Peyer's patch (tissue), 4 donors: ENCODE measurements around the gene CTSC.

Experiments
- POLR2A ChIP-seq, 2 donors: fragments of 450-650 bp; IDR thresholded peaks; one replicate each; pipeline ENCODE4 v1.5.1; 2017; ENCODE audit warnings: antibody characterized with exemption in 2 of 2, mild to moderate bottlenecking in 2 of 2, moderate library complexity in 2 of 2
- TF ChIP-seq, protein P1 (sequence below), 6 experiments: fragments of 450-650 bp in 4 of 6; fragments of 200-600 bp in 2 of 6; sonication (generic) in 1 of 6; IDR thresholded peaks; one replicate each; pipeline ENCODE4 v1.5.1; 2017 to 2019; ENCODE audit warnings: antibody characterized with exemption in 6 of 6, mild to moderate bottlenecking in 3 of 6, moderate library complexity in 1 of 6

DNA sequence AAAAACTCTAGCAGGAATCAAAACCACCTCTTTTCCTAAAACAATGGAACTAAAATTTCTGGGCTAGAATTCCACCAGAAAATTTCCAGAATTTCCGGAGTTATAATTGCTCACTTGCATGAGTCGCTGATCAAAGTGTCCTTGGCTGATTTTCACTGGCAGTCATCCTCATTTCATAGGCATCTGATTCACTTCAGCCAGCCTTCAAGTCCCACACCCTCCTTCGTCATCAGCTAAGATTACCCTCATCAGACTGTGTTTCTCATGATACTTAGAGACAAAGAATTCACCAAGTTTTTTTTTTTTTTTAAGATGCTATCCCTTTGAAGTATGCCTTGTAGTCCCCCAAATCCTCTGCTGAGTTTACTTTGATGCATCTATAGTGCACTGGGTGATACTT, 90.8 kb downstream of the CTSC start:
- TF ChIP-seq, protein P1, sequence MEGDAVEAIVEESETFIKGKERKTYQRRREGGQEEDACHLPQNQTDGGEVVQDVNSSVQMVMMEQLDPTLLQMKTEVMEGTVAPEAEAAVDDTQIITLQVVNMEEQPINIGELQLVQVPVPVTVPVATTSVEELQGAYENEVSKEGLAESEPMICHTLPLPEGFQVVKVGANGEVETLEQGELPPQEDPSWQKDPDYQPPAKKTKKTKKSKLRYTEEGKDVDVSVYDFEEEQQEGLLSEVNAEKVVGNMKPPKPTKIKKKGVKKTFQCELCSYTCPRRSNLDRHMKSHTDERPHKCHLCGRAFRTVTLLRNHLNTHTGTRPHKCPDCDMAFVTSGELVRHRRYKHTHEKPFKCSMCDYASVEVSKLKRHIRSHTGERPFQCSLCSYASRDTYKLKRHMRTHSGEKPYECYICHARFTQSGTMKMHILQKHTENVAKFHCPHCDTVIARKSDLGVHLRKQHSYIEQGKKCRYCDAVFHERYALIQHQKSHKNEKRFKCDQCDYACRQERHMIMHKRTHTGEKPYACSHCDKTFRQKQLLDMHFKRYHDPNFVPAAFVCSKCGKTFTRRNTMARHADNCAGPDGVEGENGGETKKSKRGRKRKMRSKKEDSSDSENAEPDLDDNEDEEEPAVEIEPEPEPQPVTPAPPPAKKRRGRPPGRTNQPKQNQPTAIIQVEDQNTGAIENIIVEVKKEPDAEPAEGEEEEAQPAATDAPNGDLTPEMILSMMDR (IDR thresholded peaks at IDR 0.05): no peak
- TF ChIP-seq POLR2A (IDR thresholded peaks at IDR 0.05): no peak
